ENCODE data around the gene TBC1D9. TPM values are rescaled to one million over a fixed set of nuclear protein-coding genes. Genes with fewer than 3 reads are reported as not detected.

Gene TBC1D9
- total RNA-seq, 1 donor: 31.5 TPM

DNA sequence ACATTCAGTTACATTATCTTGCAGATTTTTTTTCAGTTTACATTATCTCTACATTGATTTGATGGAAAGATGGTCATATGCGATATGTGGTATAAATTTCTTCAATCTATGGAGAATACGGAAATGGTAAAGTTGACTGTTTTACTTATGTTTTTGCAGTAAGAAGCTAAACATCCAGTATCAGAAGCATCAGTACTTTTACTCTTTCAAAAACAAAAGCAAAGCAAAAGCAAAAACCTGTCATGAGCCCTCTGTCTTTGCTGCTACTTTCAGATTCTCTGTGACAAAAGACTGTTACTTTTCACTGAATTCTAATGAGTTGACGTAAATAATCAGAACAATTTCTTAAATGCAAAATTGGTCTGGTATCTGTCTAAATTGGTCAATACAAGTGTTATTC, 135.0 kb downstream of the TBC1D9 start:
- no peak for DNase-seq (ENCODE audit: low read depth)
- TF ChIP-seq, protein P1, sequence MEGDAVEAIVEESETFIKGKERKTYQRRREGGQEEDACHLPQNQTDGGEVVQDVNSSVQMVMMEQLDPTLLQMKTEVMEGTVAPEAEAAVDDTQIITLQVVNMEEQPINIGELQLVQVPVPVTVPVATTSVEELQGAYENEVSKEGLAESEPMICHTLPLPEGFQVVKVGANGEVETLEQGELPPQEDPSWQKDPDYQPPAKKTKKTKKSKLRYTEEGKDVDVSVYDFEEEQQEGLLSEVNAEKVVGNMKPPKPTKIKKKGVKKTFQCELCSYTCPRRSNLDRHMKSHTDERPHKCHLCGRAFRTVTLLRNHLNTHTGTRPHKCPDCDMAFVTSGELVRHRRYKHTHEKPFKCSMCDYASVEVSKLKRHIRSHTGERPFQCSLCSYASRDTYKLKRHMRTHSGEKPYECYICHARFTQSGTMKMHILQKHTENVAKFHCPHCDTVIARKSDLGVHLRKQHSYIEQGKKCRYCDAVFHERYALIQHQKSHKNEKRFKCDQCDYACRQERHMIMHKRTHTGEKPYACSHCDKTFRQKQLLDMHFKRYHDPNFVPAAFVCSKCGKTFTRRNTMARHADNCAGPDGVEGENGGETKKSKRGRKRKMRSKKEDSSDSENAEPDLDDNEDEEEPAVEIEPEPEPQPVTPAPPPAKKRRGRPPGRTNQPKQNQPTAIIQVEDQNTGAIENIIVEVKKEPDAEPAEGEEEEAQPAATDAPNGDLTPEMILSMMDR (IDR thresholded peaks at IDR 0.05; ENCODE audit: insufficient read depth, low read depth, low read length): no peak
- H3K4me3 ChIP-seq (ENCODE audit: low read depth, low read length): no peak overlapping the region

DNA sequence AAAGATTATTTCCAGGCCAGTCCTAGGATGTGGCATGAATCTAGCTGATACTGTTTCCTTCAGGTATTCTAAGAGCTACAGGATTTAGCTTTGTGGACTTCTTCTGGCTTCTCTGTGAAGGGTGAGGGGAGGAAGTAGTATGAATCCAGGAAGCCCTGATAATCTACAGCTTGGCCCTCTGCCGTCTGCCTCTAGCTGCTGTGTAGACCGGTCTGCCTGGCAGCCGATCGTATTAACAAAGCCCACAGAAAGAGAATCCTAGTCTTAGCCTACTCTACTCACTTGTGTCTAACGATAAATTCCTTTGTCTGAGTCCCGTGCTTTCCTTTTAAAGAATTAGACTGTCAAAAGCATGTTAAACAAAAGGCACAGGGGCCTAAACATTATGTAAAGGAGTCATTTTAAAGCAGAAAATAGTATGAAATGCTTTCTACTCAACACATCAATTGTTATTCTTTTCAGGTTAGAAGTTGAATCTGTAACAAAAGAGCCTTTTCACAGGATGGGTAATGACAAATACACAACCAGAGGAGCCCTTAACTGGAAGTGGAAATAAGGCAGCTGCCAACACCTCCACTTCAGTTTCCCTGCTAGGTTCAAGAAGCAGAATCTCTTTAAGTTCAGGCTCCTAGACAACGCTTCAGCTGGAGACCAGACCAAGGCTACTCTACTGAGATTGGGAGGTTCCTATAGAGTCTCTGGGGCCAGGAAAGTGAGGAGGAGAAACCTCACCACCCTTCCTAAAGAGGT, 138.5 kb downstream of the TBC1D9 start:
- TF ChIP-seq, protein P1 (IDR thresholded peaks at IDR 0.05; ENCODE audit: insufficient read depth, low read depth, low read length): no peak
- no peak for DNase-seq (ENCODE audit: low read depth)
- no peak overlapping the region for H3K4me3 ChIP-seq (ENCODE audit: low read depth, low read length)

DNA sequence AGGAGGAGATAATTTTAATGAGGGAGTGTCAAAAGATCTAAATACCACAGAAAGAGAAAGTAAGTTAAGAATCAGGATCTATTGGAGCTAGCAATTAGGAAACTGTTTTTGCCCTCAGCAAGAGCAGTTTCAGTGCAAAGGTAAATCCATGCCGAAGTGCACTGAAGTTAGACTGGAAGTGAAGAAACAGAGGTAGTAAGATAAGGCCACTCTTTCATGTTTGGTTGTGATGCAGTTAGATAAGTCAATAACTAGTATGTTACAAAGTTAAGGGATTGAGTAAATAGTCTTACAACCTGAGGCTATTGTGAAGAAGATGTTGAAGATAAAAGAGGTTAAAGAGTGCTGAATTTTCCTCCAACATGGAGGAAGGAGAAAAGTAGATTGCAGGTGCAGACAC, 140.7 kb downstream of the TBC1D9 start:
- TF ChIP-seq, protein P1 (IDR thresholded peaks at IDR 0.05; ENCODE audit: insufficient read depth, low read depth, low read length): no peak
- DNase-seq (ENCODE audit: low read depth): no peak
- no peak overlapping the region for H3K4me3 ChIP-seq (ENCODE audit: low read depth, low read length)

DNA sequence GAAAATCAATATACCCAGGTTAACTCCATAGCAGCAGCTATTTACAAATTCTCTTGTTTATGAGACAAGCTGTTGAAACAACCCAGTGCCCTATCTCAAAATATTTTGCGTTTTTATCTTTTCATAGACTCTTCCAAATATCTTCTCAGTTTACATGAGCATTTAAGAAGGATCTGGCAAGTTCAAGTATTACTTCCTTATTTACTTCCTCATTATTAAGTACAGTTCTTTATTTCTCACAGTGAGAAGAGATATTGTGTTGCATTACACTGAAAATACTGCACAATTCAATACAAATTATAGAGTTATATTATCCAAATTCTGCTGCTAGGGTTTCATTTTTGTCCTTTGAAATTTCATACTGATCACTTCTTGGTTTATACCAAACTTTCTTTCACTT, 143.8 kb downstream of the TBC1D9 start:
- DNase-seq (ENCODE audit: low read depth): no peak
- no peak overlapping the region for H3K4me3 ChIP-seq (ENCODE audit: low read depth, low read length)
- TF ChIP-seq, protein P1 (IDR thresholded peaks at IDR 0.05; ENCODE audit: insufficient read depth, low read depth, low read length): no peak

DNA sequence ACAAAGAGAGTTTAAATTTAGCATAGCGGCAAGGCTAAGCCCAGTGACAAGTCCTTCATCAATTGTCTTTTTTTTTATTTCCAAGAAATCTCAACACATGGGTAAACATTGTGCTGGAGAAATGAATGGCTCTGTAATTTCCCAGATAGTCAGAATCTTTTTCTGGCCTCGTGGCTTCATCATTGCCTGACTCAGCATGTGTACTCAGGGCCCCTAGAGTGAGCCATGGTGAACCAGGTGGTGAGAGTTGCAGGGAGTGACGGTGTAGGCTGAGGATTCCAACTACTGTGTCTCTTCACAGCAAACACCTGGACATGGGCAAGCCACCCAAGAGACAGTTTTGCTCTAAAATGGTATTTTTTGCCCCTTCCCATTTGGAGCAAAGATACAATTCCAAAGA, 144.3 kb downstream of the TBC1D9 start:
- H3K4me3 ChIP-seq (ENCODE audit: low read depth, low read length): no peak overlapping the region
- TF ChIP-seq, protein P1 (IDR thresholded peaks at IDR 0.05; ENCODE audit: insufficient read depth, low read depth, low read length): no peak
- no peak for DNase-seq (ENCODE audit: low read depth)

DNA sequence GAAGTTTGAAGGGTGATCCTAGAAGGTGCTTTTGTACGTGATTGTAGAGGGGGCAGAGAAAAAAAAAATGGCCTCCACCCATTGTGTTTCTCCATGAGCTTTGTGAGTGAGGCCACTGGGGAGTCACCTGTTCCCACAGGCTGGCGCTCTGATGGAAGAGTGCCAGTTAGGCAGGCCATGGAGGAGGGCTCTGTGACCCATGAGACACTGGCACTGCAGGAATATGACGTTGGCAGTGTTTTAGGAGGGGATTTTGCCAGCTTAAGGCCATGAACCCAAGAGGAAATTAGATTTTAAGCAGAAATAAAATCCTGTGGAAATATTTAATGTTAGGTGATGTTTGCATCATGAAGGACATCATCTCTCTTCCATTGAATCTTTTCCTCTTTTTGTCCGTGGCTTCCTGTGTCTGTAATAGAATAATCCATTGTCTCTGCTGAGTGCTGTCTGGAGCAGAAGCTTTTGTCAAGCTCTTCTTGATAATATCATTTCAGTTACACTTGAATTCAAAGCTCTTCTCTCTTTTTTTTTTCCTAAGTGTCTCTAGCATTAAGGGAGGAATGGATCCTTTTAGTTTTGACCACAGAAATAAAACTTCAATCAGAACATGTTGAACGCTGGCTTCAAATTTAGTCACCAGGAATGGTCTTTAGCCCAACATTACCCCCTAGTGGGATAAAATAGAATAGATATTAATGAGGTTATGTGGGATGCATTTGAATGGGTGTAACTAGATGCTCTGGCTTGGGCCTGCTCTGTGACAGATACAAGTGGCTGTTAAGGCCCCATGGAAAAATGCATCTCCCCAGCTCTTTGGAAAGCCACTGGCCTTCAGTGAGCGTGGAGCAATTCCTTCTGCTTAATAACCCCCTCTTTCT, 146.4 kb downstream of the TBC1D9 start:
- no peak overlapping the region for H3K4me3 ChIP-seq (ENCODE audit: low read depth, low read length)
- TF ChIP-seq, protein P1 (IDR thresholded peaks at IDR 0.05; ENCODE audit: insufficient read depth, low read depth, low read length): peak; percentile 51
- DNase-seq (ENCODE audit: low read depth): peak; percentile 44
